ENCODE measurements around the gene RNF181.

RNF181 gene

GRCh38 chr2:85596026-85596333 is 435 bp downstream of the RNF181 start:
- in situ Hi-C loops (cut with HindIII; ENCODE audit: low sequenced_read_pairs): no loop called here
- peak overlapping the region; percentile 98 for H3K4me3 ChIP-seq (ENCODE audit: low read depth, low read length)
- no peak for TF ChIP-seq CTCF (IDR thresholded peaks at IDR 0.05; ENCODE audit: low read depth, low read length)
- no peak for DNase-seq (ENCODE audit: low read depth, low spot score)

- peak overlapping the region; percentile 98 for H3K4me3 ChIP-seq (ENCODE audit: low read depth, low read length)
- no peak for TF ChIP-seq CTCF (IDR thresholded peaks at IDR 0.05; ENCODE audit: low read depth, low read length)
- in situ Hi-C loops (cut with HindIII; ENCODE audit: low sequenced_read_pairs): no loop called here
- no peak for DNase-seq (ENCODE audit: low read depth, low spot score)
Measured at GRCh38 chr2:85596486-85597143, 1.1 kb downstream of the RNF181 start.

- H3K4me3 ChIP-seq (ENCODE audit: low read depth, low read length): no peak overlapping the region
- DNase-seq (ENCODE audit: low read depth, low spot score): no peak
- in situ Hi-C loops (cut with HindIII; ENCODE audit: low sequenced_read_pairs): no loop called here
- no peak for TF ChIP-seq CTCF (IDR thresholded peaks at IDR 0.05; ENCODE audit: low read depth, low read length)
Measured at GRCh38 chr2:85597241-85597640, 1.7 kb downstream of the RNF181 start.

GRCh38 chr2:85598594-85599340 is 3.2 kb downstream of the RNF181 start:
- no peak for TF ChIP-seq CTCF (IDR thresholded peaks at IDR 0.05; ENCODE audit: low read depth, low read length)
- H3K4me3 ChIP-seq (ENCODE audit: low read depth, low read length): no peak overlapping the region
- in situ Hi-C loops (cut with HindIII; ENCODE audit: low sequenced_read_pairs): no loop called here
- DNase-seq (ENCODE audit: low read depth, low spot score): no peak

- in situ Hi-C loops (cut with HindIII; ENCODE audit: low sequenced_read_pairs): no loop called here
- TF ChIP-seq CTCF (IDR thresholded peaks at IDR 0.05; ENCODE audit: low read depth, low read length): no peak
- DNase-seq (ENCODE audit: low read depth, low spot score): no peak
- no peak overlapping the region for H3K4me3 ChIP-seq (ENCODE audit: low read depth, low read length)
Measured at GRCh38 chr2:85599468-85600234, 4.1 kb downstream of the RNF181 start.

GRCh38 chr2:85600235-85600575 is 4.7 kb downstream of the RNF181 start:
- H3K4me3 ChIP-seq (ENCODE audit: low read depth, low read length): no peak overlapping the region
- TF ChIP-seq CTCF (IDR thresholded peaks at IDR 0.05; ENCODE audit: low read depth, low read length): no peak
- no peak for DNase-seq (ENCODE audit: low read depth, low spot score)
- in situ Hi-C loops (cut with HindIII; ENCODE audit: low sequenced_read_pairs): no loop called here
